H9 (cell line): Measurements from ENCODE around the gene NEDD9. TPM values are rescaled to one million over a fixed set of nuclear protein-coding genes. Genes with fewer than 3 reads are reported as not detected.

ENCODE experiments used
- DNase-seq: peaks from one replicate; pipeline ENCODE4 v3.0.0-alpha.2; 2017
- H2AFZ ChIP-seq: one replicate; pipeline ENCODE4 v1.6.1; 2013; ENCODE audit warnings: mild to moderate bottlenecking, low read length, control low read depth, moderate library complexity
- H2AK5ac ChIP-seq: 2 replicates; pipeline ENCODE4 v1.6.1; 2013; ENCODE audit warnings: low read length, control low read depth, mixed read lengths; ENCODE audit not compliant: insufficient read length
- H2BK120ac ChIP-seq: one replicate; pipeline ENCODE4 v1.6.1; 2013; ENCODE audit warnings: low read depth, mild to moderate bottlenecking, low read length, control low read depth, inconsistent platforms; ENCODE audit not compliant: poor library complexity, severe bottlenecking
- H2BK12ac ChIP-seq: 2 replicates; pipeline ENCODE4 v1.6.1; 2013; ENCODE audit warnings: low read length, control low read depth, mixed read lengths, low read depth; ENCODE audit not compliant: insufficient read length
- H2BK15ac ChIP-seq: 2 replicates; pipeline ENCODE4 v1.6.1; 2013; ENCODE audit warnings: low read depth, low read length, control low read depth
- H2BK20ac ChIP-seq: one replicate; pipeline ENCODE4 v1.6.1; 2013; ENCODE audit warnings: low read depth, mild to moderate bottlenecking, low read length, control low read depth, inconsistent platforms; ENCODE audit not compliant: poor library complexity, severe bottlenecking
- H2BK5ac ChIP-seq: 2 replicates; pipeline ENCODE4 v1.6.1; 2013; ENCODE audit warnings: low read length, control low read depth, mixed read lengths; ENCODE audit not compliant: insufficient read length
- H3K14ac ChIP-seq: 2 replicates; pipeline ENCODE4 v1.6.1; 2013; ENCODE audit warnings: low read length, control low read depth; ENCODE audit not compliant: insufficient read depth
- H3K18ac ChIP-seq: 2 replicates; pipeline ENCODE4 v1.6.1; 2013; ENCODE audit warnings: low read depth, mild to moderate bottlenecking, mixed read lengths, low read length, control low read depth; ENCODE audit not compliant: insufficient read length
- H3K23ac ChIP-seq: 2 replicates; pipeline ENCODE4 v1.6.1; 2013; ENCODE audit warnings: low read length, control low read depth, mixed read lengths, low read depth; ENCODE audit not compliant: insufficient read length
- H3K23me2 ChIP-seq: 2 replicates; pipeline ENCODE4 v1.6.1; 2013; ENCODE audit warnings: low read depth, mild to moderate bottlenecking, mixed read lengths, low read length, control low read depth; ENCODE audit not compliant: insufficient read length, poor library complexity, severe bottlenecking
- H3K27ac ChIP-seq: 2 replicates; pipeline ENCODE4 v1.5.1; 2013; ENCODE audit warnings: low read length, control low read depth, mixed read lengths, low read depth; ENCODE audit not compliant: insufficient read length
- H3K27me3 ChIP-seq: 2 replicates; pipeline ENCODE4 v1.6.1; 2013; ENCODE audit warnings: low read length, control low read depth, inconsistent platforms; ENCODE audit not compliant: insufficient read depth
- H3K4ac ChIP-seq: 2 replicates; pipeline ENCODE4 v1.6.1; 2013; ENCODE audit warnings: low read depth, mild to moderate bottlenecking, control low read depth, inconsistent platforms, low read length, moderate library complexity
- H3K4me1 ChIP-seq: 2 replicates; pipeline ENCODE4 v1.6.1; 2013; ENCODE audit warnings: low read length, control low read depth, inconsistent platforms; ENCODE audit not compliant: insufficient read depth
- H3K4me2 ChIP-seq: 2 replicates; pipeline ENCODE4 v1.6.1; 2013; ENCODE audit warnings: low read length, control low read depth, mixed read lengths; ENCODE audit not compliant: insufficient read length, insufficient read depth
- H3K56ac ChIP-seq: 2 replicates; pipeline ENCODE4 v1.6.1; 2013; ENCODE audit warnings: low read depth, mild to moderate bottlenecking, mixed read lengths, low read length, control low read depth; ENCODE audit not compliant: insufficient read length
- H3K79me1 ChIP-seq: 2 replicates; pipeline ENCODE4 v1.6.1; 2013; ENCODE audit warnings: low read depth, mild to moderate bottlenecking, moderate library complexity, low read length, control low read depth, inconsistent platforms; ENCODE audit not compliant: insufficient read depth, poor library complexity, severe bottlenecking
- H3K79me2 ChIP-seq: 2 replicates; pipeline ENCODE4 v1.6.1; 2013; ENCODE audit warnings: low read length, control low read depth, inconsistent platforms; ENCODE audit not compliant: insufficient read depth
- H3K9ac ChIP-seq: 2 replicates; pipeline ENCODE4 v1.6.1; 2013; ENCODE audit warnings: low read length, control low read depth, mixed read lengths; ENCODE audit not compliant: insufficient read length; ENCODE audit errors: extremely low read depth
- H3K9me3 ChIP-seq: one replicate; pipeline ENCODE4 v1.6.1; 2013; ENCODE audit warnings: low read depth, low read length, inconsistent platforms; ENCODE audit not compliant: control insufficient read depth
- H3T11ph ChIP-seq: one replicate; pipeline ENCODE4 v1.6.1; 2013; ENCODE audit warnings: mild to moderate bottlenecking, low read length, control low read depth, inconsistent platforms
- H4K20me1 ChIP-seq: one replicate; pipeline ENCODE4 v1.6.1; 2013; ENCODE audit not compliant: control insufficient read depth, insufficient read length, insufficient read depth
- H4K5ac ChIP-seq: 2 replicates; pipeline ENCODE4 v1.6.1; 2013; ENCODE audit warnings: low read depth, mild to moderate bottlenecking, mixed read lengths, low read length, control low read depth; ENCODE audit not compliant: insufficient read length
- H4K8ac ChIP-seq: replicated peaks from 2 replicates; pipeline ENCODE4 v1.6.1; 2013; ENCODE audit warnings: low read length, control low read depth, mixed read lengths, low read depth; ENCODE audit not compliant: insufficient read length
- H4K91ac ChIP-seq: 2 replicates; pipeline ENCODE4 v1.6.1; 2013; ENCODE audit warnings: low read depth, mild to moderate bottlenecking, moderate library complexity, mixed read lengths, low read length, control low read depth; ENCODE audit not compliant: insufficient read length
- H3K27ac Mint-ChIP-seq, 3 experiments: 2 replicates in 2 of 3; 3 replicates in 1 of 3; pipeline ENCODE4 v1.8.0; 2020 to 2021; ENCODE audit warnings: mixed read lengths in 3 of 3, mild to moderate bottlenecking in 1 of 3, moderate library complexity in 1 of 3
- H3K27me3 Mint-ChIP-seq: 2 replicates; pipeline ENCODE4 v1.8.0; 2021; ENCODE audit warnings: low read depth, mild to moderate bottlenecking, moderate library complexity, mixed read lengths
- H3K36me3 Mint-ChIP-seq, 3 experiments: 2 replicates in 2 of 3; 3 replicates in 1 of 3; pipeline ENCODE4 v1.8.0; 2020 to 2021; ENCODE audit warnings: low read depth in 3 of 3, mixed read lengths in 3 of 3; ENCODE audit not compliant: insufficient read depth in 1 of 3
- H3K4me1 Mint-ChIP-seq, 2 experiments: 2 replicates each; pipeline ENCODE4 v1.8.0; 2020; ENCODE audit warnings: mixed read lengths in 2 of 2
- H3K4me3 Mint-ChIP-seq, 2 experiments: 2 replicates in 1 of 2; 3 replicates in 1 of 2; pipeline ENCODE4 v1.8.0; 2020 to 2021; ENCODE audit warnings: mild to moderate bottlenecking in 2 of 2, mixed read lengths in 2 of 2, moderate library complexity in 1 of 2
- H3K9me3 Mint-ChIP-seq, 2 experiments: 2 replicates in 1 of 2; 3 replicates in 1 of 2; pipeline ENCODE4 v1.8.0; 2020; ENCODE audit warnings: mild to moderate bottlenecking in 2 of 2, mixed read lengths in 2 of 2, moderate library complexity in 1 of 2
- CTCF ChIP-seq: fragments of 200-600 bp; sonication (generic); conservative IDR thresholded peaks from 3 replicates; pipeline ENCODE4 v1.8.0; 2021; ENCODE audit warnings: antibody characterized with exemption, mild to moderate bottlenecking
- total RNA-seq: library from RNA; stranded (reverse); gene quantifications from 2 replicates; pipeline ENCODE4 v1.2.1, GENCODE V29; 2021

Gene NEDD9
- total RNA-seq, 1 experiment from 2014 or later: 5.5 TPM

GRCh38 chr6:11155589-11155988, 76.9 kb downstream of the NEDD9 start:
- no peak overlapping the region for H4K8ac ChIP-seq
- no peak for DNase-seq
- H2BK5ac ChIP-seq: no peak overlapping the region
- peaks cover 5% of the 10 kb centered on the region; the same call in 1 of the 2 replicates for H3K4me1 ChIP-seq
- H3K27me3 ChIP-seq: no peaks in the 10 kb centered on the region
- H3K27me3 Mint-ChIP-seq: no peaks in the 10 kb centered on the region
- no peaks in the 10 kb centered on the region for H3K79me2 ChIP-seq
- H3K9me3 ChIP-seq: no peaks in the 10 kb centered on the region
- no peak overlapping the region for H3K56ac ChIP-seq
- H3K79me1 ChIP-seq: no peaks in the 10 kb centered on the region
- H4K91ac ChIP-seq: no peak overlapping the region
- H2BK120ac ChIP-seq: no peak overlapping the region
- H4K5ac ChIP-seq: no peak overlapping the region
- H3K27ac ChIP-seq: no peak overlapping the region
- H3K4me3 Mint-ChIP-seq: no peak overlapping the region
- no peak overlapping the region for H2BK12ac ChIP-seq
- H3K23ac ChIP-seq: no peak overlapping the region
- no peaks in the 10 kb centered on the region for H3K23me2 ChIP-seq
- no peak overlapping the region for H3K4ac ChIP-seq
- TF ChIP-seq CTCF: no peak
- no peak overlapping the region for H3K4me2 ChIP-seq
- H3K18ac ChIP-seq: no peak overlapping the region
- H3T11ph ChIP-seq: no peak overlapping the region
- H3K27ac Mint-ChIP-seq: no peak overlapping the region
- no peak overlapping the region for H3K14ac ChIP-seq
- no peak overlapping the region for H2AK5ac ChIP-seq
- no peak overlapping the region for H2BK20ac ChIP-seq
- no peaks in the 10 kb centered on the region for H3K9me3 Mint-ChIP-seq
- H3K4me1 Mint-ChIP-seq: peaks cover 20 to 24% of the 10 kb centered on the region in 2 experiments
- H2BK15ac ChIP-seq: no peak overlapping the region
- H4K20me1 ChIP-seq: no peaks in the 10 kb centered on the region
- no peak overlapping the region for H2AFZ ChIP-seq
- H3K36me3 Mint-ChIP-seq: no peaks in the 10 kb centered on the region
- no peak overlapping the region for H3K9ac ChIP-seq
